HL-60/S4 treated with phorbol 12-myristate 13-acetate at 8.2 ng/mL for 4 days and 3 days (cell line): ENCODE results near the gene PTH1R.

Source experiments
- in situ Hi-C: fragments of 300-500 bp; cut with MboI; formaldehyde crosslinking; loops from 2 replicates; pipeline ENCODE4 v1.15.0; 2022; ENCODE audit warnings: low sequenced_read_pairs

Gene PTH1R

GRCh38 chr3:46925585-46925934 lies 48.0 kb downstream of the PTH1R start:
- in situ Hi-C loops = no loop called here

GRCh38 chr3:46926039-46926438 lies 48.5 kb downstream of the PTH1R start:
- in situ Hi-C loops = no loop called here

- in situ Hi-C loops = no loop called here
These were observed 48.9 kb downstream of the PTH1R start for GRCh38 chr3:46926447-46926846.

- in situ Hi-C loops = no loop called here
These were observed 49.6 kb downstream of the PTH1R start for GRCh38 chr3:46926871-46927717.

- in situ Hi-C loops = no loop called here
These were observed 50.2 kb downstream of the PTH1R start for GRCh38 chr3:46927718-46928073.

- in situ Hi-C loops = no loop called here
These were observed 50.8 kb downstream of the PTH1R start for GRCh38 chr3:46928282-46928681.

GRCh38 chr3:46929324-46929723 lies 51.8 kb downstream of the PTH1R start:
- in situ Hi-C loops = no loop called here

- in situ Hi-C loops = no loop called here
These were observed 52.8 kb downstream of the PTH1R start for GRCh38 chr3:46930166-46930944.

GRCh38 chr3:46930945-46931403 lies 53.5 kb downstream of the PTH1R start:
- in situ Hi-C loops = no loop called here

GRCh38 chr3:46931631-46932331 lies 54.3 kb downstream of the PTH1R start:
- in situ Hi-C loops = no loop called here

GRCh38 chr3:46932455-46933225 lies 55.1 kb downstream of the PTH1R start:
- in situ Hi-C loops = no loop called here

GRCh38 chr3:46933261-46933660 lies 55.7 kb downstream of the PTH1R start:
- in situ Hi-C loops = no loop called here

GRCh38 chr3:46934072-46934471 lies 56.6 kb downstream of the PTH1R start:
- in situ Hi-C loops = no loop called here

GRCh38 chr3:46934498-46935167 lies 57.1 kb downstream of the PTH1R start:
- in situ Hi-C loops = no loop called here

- in situ Hi-C loops = no loop called here
These were observed 57.8 kb downstream of the PTH1R start for GRCh38 chr3:46935168-46935858.

- in situ Hi-C loops = no loop called here
These were observed 58.6 kb downstream of the PTH1R start for GRCh38 chr3:46935989-46936558.

- in situ Hi-C loops = no loop called here
These were observed 59.3 kb downstream of the PTH1R start for GRCh38 chr3:46936733-46937250.

- in situ Hi-C loops = no loop called here
These were observed 60.6 kb downstream of the PTH1R start for GRCh38 chr3:46938118-46938517.
